WTC11 (cell line): Measurements from ENCODE around the gene FANCL. TPM values are rescaled to one million over a fixed set of nuclear protein-coding genes. Genes with fewer than 3 reads are reported as not detected.

Experiments used
- ATAC-seq: fragments of 200-7000 bp; cut with Tn5 transposase; 2 replicates; pipeline ENCODE4 v1.10.0; 2021; ENCODE audit warnings: mild to moderate bottlenecking, moderate library complexity
- CTCF ChIA-PET: fragments of 300-600 bp; sonication (Branson Sonifier 250); formaldehyde crosslinking; loops from one replicate; lab custom pipeline; 2021; ENCODE audit warnings: antibody characterized with exemption; lab: Charles Lee
- POLR2A ChIA-PET: fragments of 350-600 bp; sonication (Branson Sonifier 250); formaldehyde crosslinking; loops from one replicate; lab custom pipeline; 2021; ENCODE audit warnings: antibody characterized with exemption; lab: Charles Lee
- DNase-seq: peaks from one replicate; pipeline ENCODE4 v3.0.0; 2021; ENCODE audit warnings: low spot score
- H3K27ac Mint-ChIP-seq: 2 replicates; pipeline ENCODE4 v1.8.0; 2021; ENCODE audit warnings: mixed read lengths
- H3K27me3 Mint-ChIP-seq: 2 replicates; pipeline ENCODE4 v1.8.0; 2021; ENCODE audit warnings: low read depth, mild to moderate bottlenecking, moderate library complexity, mixed read lengths
- H3K36me3 Mint-ChIP-seq: 2 replicates; pipeline ENCODE4 v1.8.0; 2021; ENCODE audit warnings: mixed read lengths
- H3K4me1 Mint-ChIP-seq: 2 replicates; pipeline ENCODE4 v1.8.0; 2022; ENCODE audit warnings: mixed read lengths
- H3K4me3 Mint-ChIP-seq: 2 replicates; pipeline ENCODE4 v1.8.0; 2021; ENCODE audit warnings: mild to moderate bottlenecking, moderate library complexity, mixed read lengths
- H3K9me3 Mint-ChIP-seq: 2 replicates; pipeline ENCODE4 v1.8.0; 2021; ENCODE audit warnings: mixed read lengths
- ATF2 ChIP-seq: sonication (generic); formaldehyde crosslinking; IDR thresholded peaks from 2 replicates; pipeline ENCODE4 v1.8.1; 2022; ENCODE audit warnings: low read depth, missing genetic modification reagents, borderline replicate concordance
- CBFB ChIP-seq: sonication (generic); formaldehyde crosslinking; IDR thresholded peaks from 2 replicates; pipeline ENCODE4 v1.8.1; 2022; ENCODE audit warnings: mild to moderate bottlenecking, low read depth, missing genetic modification reagents
- CREB1 ChIP-seq: sonication (generic); formaldehyde crosslinking; IDR thresholded peaks from 2 replicates; pipeline ENCODE4 v1.8.0; 2023; ENCODE audit warnings: mild to moderate bottlenecking, missing genetic modification reagents
- CREM ChIP-seq: sonication (generic); formaldehyde crosslinking; IDR thresholded peaks from 2 replicates; pipeline ENCODE4 v1.8.1; 2022; ENCODE audit warnings: mild to moderate bottlenecking, missing genetic modification reagents, moderate library complexity
- E2F1 ChIP-seq: sonication (generic); formaldehyde crosslinking; IDR thresholded peaks from 2 replicates; pipeline ENCODE4 v1.8.0; 2022; ENCODE audit warnings: mild to moderate bottlenecking, missing genetic modification reagents
- E2F4 ChIP-seq: sonication (generic); formaldehyde crosslinking; IDR thresholded peaks from 2 replicates; pipeline ENCODE4 v1.8.1; 2022; ENCODE audit warnings: low read depth, mild to moderate bottlenecking, moderate library complexity, missing genetic modification reagents, borderline replicate concordance
- EMX1 ChIP-seq: fragments of 250-450 bp; sonication (Bioruptor Pico); IDR thresholded peaks from 2 replicates; pipeline ENCODE4 v1.8.0; 2021; ENCODE audit warnings: mild to moderate bottlenecking
- ESRRA ChIP-seq: sonication (generic); formaldehyde crosslinking; IDR thresholded peaks from 2 replicates; pipeline ENCODE4 v1.8.1; 2022; ENCODE audit warnings: mild to moderate bottlenecking, missing genetic modification reagents, borderline replicate concordance
- GTF2I ChIP-seq: fragments of 250-450 bp; sonication (Bioruptor Pico); conservative IDR thresholded peaks from 2 replicates; pipeline ENCODE4 v1.4.0; 2021; ENCODE audit warnings: mild to moderate bottlenecking
- KAT7 ChIP-seq: sonication (generic); formaldehyde crosslinking; IDR thresholded peaks from 2 replicates; pipeline ENCODE4 v1.8.1; 2023; ENCODE audit warnings: missing genetic modification reagents, mild to moderate bottlenecking, borderline replicate concordance
- MAX ChIP-seq: sonication (generic); formaldehyde crosslinking; IDR thresholded peaks from 2 replicates; pipeline ENCODE4 v1.8.0; 2022; ENCODE audit warnings: mild to moderate bottlenecking, missing genetic modification reagents
- NR1H2 ChIP-seq: sonication (generic); formaldehyde crosslinking; IDR thresholded peaks from 2 replicates; pipeline ENCODE4 v1.9.0; 2021; ENCODE audit warnings: mild to moderate bottlenecking, moderate library complexity, missing genetic modification reagents
- NR2C2 ChIP-seq: sonication (generic); formaldehyde crosslinking; IDR thresholded peaks from 2 replicates; pipeline ENCODE4 v1.8.0; 2022; ENCODE audit warnings: mild to moderate bottlenecking, missing genetic modification reagents
- NR3C1 ChIP-seq: sonication (generic); formaldehyde crosslinking; conservative IDR thresholded peaks from 2 replicates; pipeline ENCODE4 v1.8.1; 2023; ENCODE audit warnings: low read depth, mild to moderate bottlenecking, missing genetic modification reagents
- RELA ChIP-seq: sonication (generic); formaldehyde crosslinking; IDR thresholded peaks from 2 replicates; pipeline ENCODE4 v1.8.1; 2022; ENCODE audit warnings: missing genetic modification reagents, mild to moderate bottlenecking, borderline replicate concordance
- SP1 ChIP-seq: sonication (generic); formaldehyde crosslinking; conservative IDR thresholded peaks from 2 replicates; pipeline ENCODE4 v1.8.1; 2022; ENCODE audit warnings: missing genetic modification reagents
- TCF7 ChIP-seq: sonication (generic); formaldehyde crosslinking; IDR thresholded peaks from 2 replicates; pipeline ENCODE4 v1.8.0; 2022; ENCODE audit warnings: mild to moderate bottlenecking, low read depth, missing genetic modification reagents, moderate library complexity
- TEAD1 ChIP-seq: sonication (generic); formaldehyde crosslinking; IDR thresholded peaks from 2 replicates; pipeline ENCODE4 v1.8.0; 2022; ENCODE audit warnings: mild to moderate bottlenecking, missing genetic modification reagents
- ZNF121 ChIP-seq: sonication (generic); formaldehyde crosslinking; IDR thresholded peaks from 2 replicates; pipeline ENCODE4 v1.8.0; 2023; ENCODE audit warnings: missing genetic modification reagents
- ZNF138 ChIP-seq: sonication (generic); formaldehyde crosslinking; conservative IDR thresholded peaks from 2 replicates; pipeline ENCODE4 v1.8.1; 2022; ENCODE audit warnings: mild to moderate bottlenecking, moderate library complexity, missing genetic modification reagents
- ZNF232 ChIP-seq: sonication (generic); formaldehyde crosslinking; IDR thresholded peaks from 2 replicates; pipeline ENCODE4 v1.8.0; 2022; ENCODE audit warnings: mild to moderate bottlenecking, missing genetic modification reagents
- total RNA-seq: library from RNA; stranded (reverse); gene quantifications from 3 replicates; pipeline ENCODE4 v1.2.3, GENCODE V29; 2021
- TF ChIP-seq, protein P1 (sequence below): sonication (generic); formaldehyde crosslinking; IDR thresholded peaks from 2 replicates; pipeline ENCODE4 v1.8.0; 2022; ENCODE audit warnings: mild to moderate bottlenecking, missing genetic modification reagents
- TF ChIP-seq, protein P2 (sequence below): fragments of 200-600 bp; IDR thresholded peaks from 2 replicates; pipeline ENCODE4 v1.8.0; 2022; ENCODE audit warnings: antibody characterized with exemption
- TF ChIP-seq, protein P3 (sequence below): fragments of 250-450 bp; sonication (Bioruptor Pico); IDR thresholded peaks from 2 replicates; pipeline ENCODE4 v2.1.2; 2022; ENCODE audit warnings: mild to moderate bottlenecking, moderate library complexity
- TF ChIP-seq, protein P4 (sequence below): sonication (generic); formaldehyde crosslinking; IDR thresholded peaks from 2 replicates; pipeline ENCODE4 v1.8.1; 2022; ENCODE audit warnings: missing genetic modification reagents, borderline replicate concordance

Gene FANCL
- total RNA-seq, 1 experiment from 2014 or later: 38.8 TPM

DNA sequence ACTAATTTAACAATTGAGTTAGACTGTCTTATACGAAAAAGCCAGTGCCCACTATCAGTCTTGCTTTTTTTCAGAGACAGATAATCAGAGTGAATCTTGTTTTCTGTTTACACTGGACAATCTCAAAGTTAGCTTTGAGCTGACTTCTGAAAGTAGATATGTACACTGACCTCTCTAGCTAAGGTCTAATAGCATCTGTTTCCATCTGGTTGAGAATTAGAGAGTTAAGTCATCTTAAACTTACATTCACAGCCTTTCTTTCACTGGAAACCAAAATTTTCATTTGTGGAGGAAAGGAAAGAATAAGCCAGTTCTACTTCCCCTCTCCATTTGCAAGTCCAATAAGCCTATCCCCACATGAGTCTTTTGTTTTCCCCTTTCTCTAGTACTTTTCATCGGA lies 105.3 kb downstream of the FANCL start:
- no peak overlapping the region for H3K4me3 Mint-ChIP-seq
- H3K27ac Mint-ChIP-seq: no peak overlapping the region
- no peak for ATAC-seq

DNA sequence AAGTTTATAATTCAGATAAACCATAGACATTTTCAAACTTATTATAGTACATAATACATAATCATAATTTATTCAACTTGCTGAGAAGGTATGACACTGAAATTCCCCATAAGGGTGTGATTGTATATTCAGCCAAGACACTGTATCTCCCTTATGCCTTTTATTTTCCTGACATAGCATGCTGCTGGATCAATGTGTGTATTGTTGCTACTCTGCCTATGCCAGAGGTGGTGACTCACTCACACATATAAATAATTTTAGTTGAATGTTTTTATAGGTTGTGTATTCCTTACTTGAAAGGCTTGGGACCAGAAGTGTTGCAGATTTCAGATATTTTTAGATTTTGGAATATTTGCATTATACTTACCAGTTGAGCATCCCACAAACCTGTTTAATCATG lies 107.7 kb downstream of the FANCL start:
- ChIA-PET POLR2A (no interaction called here), CTCF (no interaction called here)
- no peak overlapping the region for H3K4me3 Mint-ChIP-seq
- no peak for DNase-seq
- H3K9me3 Mint-ChIP-seq: peaks cover 3% of the 10 kb centered on the region
- H3K27me3 Mint-ChIP-seq: no peaks in the 10 kb centered on the region
- no peak overlapping the region for H3K27ac Mint-ChIP-seq
- peaks cover 9% of the 10 kb centered on the region for H3K4me1 Mint-ChIP-seq
- H3K36me3 Mint-ChIP-seq: peaks cover 6% of the 10 kb centered on the region
- no peak for ATAC-seq
- TF ChIP-seq KAT7 (CRISPR knock-in tag): no peak
- no peak for TF ChIP-seq TCF7
- no peak for TF ChIP-seq TEAD1 (CRISPR knock-in tag)
- no peak for TF ChIP-seq CREB1 (CRISPR knock-in tag)
- TF ChIP-seq, protein P1, sequence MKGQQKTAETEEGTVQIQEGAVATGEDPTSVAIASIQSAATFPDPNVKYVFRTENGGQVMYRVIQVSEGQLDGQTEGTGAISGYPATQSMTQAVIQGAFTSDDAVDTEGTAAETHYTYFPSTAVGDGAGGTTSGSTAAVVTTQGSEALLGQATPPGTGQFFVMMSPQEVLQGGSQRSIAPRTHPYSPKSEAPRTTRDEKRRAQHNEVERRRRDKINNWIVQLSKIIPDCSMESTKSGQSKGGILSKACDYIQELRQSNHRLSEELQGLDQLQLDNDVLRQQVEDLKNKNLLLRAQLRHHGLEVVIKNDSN: no peak
- no peak for TF ChIP-seq CREM
- TF ChIP-seq, protein P2, sequence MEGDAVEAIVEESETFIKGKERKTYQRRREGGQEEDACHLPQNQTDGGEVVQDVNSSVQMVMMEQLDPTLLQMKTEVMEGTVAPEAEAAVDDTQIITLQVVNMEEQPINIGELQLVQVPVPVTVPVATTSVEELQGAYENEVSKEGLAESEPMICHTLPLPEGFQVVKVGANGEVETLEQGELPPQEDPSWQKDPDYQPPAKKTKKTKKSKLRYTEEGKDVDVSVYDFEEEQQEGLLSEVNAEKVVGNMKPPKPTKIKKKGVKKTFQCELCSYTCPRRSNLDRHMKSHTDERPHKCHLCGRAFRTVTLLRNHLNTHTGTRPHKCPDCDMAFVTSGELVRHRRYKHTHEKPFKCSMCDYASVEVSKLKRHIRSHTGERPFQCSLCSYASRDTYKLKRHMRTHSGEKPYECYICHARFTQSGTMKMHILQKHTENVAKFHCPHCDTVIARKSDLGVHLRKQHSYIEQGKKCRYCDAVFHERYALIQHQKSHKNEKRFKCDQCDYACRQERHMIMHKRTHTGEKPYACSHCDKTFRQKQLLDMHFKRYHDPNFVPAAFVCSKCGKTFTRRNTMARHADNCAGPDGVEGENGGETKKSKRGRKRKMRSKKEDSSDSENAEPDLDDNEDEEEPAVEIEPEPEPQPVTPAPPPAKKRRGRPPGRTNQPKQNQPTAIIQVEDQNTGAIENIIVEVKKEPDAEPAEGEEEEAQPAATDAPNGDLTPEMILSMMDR: no peak
- TF ChIP-seq, protein P3, sequence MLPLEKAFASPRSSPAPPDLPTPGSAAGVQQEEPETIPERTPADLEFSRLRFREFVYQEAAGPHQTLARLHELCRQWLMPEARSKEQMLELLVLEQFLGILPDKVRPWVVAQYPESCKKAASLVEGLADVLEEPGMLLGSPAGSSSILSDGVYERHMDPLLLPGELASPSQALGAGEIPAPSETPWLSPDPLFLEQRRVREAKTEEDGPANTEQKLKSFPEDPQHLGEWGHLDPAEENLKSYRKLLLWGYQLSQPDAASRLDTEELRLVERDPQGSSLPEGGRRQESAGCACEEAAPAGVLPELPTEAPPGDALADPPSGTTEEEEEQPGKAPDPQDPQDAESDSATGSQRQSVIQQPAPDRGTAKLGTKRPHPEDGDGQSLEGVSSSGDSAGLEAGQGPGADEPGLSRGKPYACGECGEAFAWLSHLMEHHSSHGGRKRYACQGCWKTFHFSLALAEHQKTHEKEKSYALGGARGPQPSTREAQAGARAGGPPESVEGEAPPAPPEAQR: no peak
- no peak for TF ChIP-seq RELA (CRISPR knock-in tag)
- TF ChIP-seq, protein P4, sequence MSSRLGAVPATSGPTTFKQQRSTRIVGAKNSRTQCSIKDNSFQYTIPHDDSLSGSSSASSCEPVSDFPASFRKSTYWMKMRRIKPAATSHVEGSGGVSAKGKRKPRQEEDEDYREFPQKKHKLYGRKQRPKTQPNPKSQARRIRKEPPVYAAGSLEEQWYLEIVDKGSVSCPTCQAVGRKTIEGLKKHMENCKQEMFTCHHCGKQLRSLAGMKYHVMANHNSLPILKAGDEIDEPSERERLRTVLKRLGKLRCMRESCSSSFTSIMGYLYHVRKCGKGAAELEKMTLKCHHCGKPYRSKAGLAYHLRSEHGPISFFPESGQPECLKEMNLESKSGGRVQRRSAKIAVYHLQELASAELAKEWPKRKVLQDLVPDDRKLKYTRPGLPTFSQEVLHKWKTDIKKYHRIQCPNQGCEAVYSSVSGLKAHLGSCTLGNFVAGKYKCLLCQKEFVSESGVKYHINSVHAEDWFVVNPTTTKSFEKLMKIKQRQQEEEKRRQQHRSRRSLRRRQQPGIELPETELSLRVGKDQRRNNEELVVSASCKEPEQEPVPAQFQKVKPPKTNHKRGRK (CRISPR knock-in tag): no peak

More for the DNA sequence above, 105.3 kb downstream of the FANCL start:
- ChIA-PET POLR2A (no interaction called here), CTCF (no interaction called here)
- TF ChIP-seq ZNF232 (CRISPR knock-in tag) (no peak), KAT7 (CRISPR knock-in tag) (no peak), GTF2I (CRISPR knock-in tag) (no peak), ATF2 (CRISPR knock-in tag) (no peak), ZNF121 (no peak), TEAD1 (CRISPR knock-in tag) (no peak), EMX1 (no peak), NR3C1 (CRISPR knock-in tag) (no peak), E2F1 (CRISPR knock-in tag) (no peak), NR1H2 (CRISPR knock-in tag) (no peak), E2F4 (no peak), ZNF138 (CRISPR knock-in tag) (no peak), NR2C2 (no peak), SP1 (no peak), ESRRA (CRISPR knock-in tag) (no peak), MAX (CRISPR knock-in tag) (no peak), CBFB (no peak)
- Mint-ChIP-seq H3K4me1 (peaks cover 11% of the 10 kb centered on the region), H3K9me3 (peaks cover 3% of the 10 kb centered on the region), H3K36me3 (peaks cover 6% of the 10 kb centered on the region), H3K27me3 (no peaks in the 10 kb centered on the region)
- no peak for DNase-seq
